Left forelimb (tissue), 1 donor: ENCODE measurements around the gene ADARB2.
A peak's percentile ranks its signal among the peaks of the same experiment; 100 is the strongest.

Experiments
- DNase-seq: peaks from one replicate; pipeline ENCODE4 v3.0.0-alpha.2; 2018; ENCODE audit warnings: low spot score

ADARB2 gene

GRCh38 chr10:1320739-1321320 lies 416.5 kb downstream of the ADARB2 start:
- no peak for DNase-seq

DNA sequence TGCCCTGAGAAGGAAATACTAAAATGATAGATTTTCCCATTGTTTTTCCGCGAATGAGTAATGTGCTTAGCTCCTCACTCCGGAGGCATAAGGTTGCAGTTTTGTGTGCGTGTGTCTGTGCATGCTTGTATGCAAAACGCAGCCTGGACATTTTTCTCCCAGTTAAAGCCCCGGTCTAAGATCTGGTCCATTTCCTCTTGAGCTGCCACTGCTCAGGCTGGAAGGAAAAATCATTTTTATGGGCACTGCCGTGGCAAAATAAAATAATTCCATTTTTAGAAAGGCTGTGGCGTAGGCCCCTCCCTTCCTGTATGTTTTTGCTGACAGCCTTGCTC lies 420.5 kb downstream of the ADARB2 start:
- DNase-seq: peak; percentile 47

- peak; percentile 45 for DNase-seq
Observed at GRCh38 chr10:1316121-1316808, 421.1 kb downstream of the ADARB2 start.

DNA sequence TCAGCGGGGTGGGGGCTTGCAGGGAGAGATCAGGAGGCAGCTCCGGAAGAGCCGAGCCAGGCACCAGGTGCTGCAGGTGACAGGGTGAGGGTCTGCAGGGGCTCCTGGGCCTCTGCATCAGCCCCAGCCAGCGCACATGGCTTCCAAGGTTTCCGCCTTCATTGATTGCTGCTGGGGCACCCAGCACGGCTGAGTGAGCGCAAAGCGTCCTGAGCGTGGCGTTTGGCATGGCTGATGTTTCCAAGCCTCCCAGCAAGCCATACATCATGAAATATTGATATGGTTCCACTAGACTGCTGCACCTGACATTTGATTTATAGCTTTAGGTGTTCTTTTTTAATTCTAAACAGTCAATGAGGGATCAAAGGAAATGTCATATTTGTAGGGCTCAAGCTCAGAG lies 422.1 kb downstream of the ADARB2 start:
- peak; percentile 45 for DNase-seq

GRCh38 chr10:1311726-1312125 lies 425.6 kb downstream of the ADARB2 start:
- no peak for DNase-seq

DNA sequence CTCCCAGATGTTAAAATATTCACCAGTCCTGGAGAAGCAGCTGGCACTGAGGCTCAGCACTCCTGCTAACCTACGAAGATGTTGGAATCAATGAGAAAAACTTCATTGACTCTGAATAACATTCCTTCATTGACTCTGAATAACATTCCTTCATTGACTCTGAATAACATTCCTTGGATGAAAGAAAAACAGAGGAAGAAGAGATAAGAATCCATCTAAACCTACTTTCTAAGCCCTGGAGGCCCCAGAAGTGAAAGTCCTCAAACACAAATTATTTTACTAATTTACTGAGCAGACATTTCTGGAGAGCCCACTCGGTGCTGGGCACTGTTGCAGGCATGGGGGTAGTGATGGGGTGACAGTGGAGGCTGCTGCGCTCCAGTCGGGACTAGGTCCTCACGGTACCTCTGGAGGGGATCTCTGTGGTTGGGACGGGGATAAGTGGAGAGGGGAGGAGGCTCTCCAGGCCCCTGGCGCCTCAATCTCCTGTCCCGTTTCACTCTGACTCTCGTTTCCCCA lies 427.0 kb downstream of the ADARB2 start:
- peak; percentile 37 for DNase-seq

DNA sequence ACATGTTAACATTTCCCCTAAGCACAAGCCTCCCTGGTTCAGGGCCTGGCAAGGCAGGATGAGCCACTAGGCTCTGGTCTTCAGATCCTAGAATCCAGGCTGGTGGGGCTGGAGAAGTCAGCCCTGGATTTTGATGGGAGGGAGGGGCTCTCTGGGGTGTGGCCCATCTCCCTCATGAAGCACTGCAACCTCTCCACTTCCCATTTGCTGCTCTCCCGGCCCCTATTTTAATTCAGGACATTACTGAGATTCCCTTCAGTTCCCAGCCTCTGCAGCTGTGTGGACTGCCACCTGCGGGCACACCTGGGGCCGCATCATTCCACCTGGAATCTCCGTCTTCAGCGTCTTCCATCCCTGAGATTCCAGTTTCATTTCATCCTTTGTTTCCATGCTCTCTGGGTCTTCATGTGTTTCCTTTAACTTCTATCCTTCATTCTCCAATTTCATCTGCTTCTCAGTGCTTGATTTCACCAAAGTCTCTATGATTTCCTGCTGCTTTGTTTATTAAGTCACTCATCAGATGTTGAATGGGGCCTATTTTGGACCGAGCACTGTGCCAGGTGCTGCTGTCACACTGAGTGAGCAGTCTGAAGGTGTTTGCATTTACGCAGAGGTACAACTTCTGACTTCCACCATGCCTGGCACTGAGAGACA lies 427.6 kb downstream of the ADARB2 start:
- DNase-seq: peak; percentile 15

DNA sequence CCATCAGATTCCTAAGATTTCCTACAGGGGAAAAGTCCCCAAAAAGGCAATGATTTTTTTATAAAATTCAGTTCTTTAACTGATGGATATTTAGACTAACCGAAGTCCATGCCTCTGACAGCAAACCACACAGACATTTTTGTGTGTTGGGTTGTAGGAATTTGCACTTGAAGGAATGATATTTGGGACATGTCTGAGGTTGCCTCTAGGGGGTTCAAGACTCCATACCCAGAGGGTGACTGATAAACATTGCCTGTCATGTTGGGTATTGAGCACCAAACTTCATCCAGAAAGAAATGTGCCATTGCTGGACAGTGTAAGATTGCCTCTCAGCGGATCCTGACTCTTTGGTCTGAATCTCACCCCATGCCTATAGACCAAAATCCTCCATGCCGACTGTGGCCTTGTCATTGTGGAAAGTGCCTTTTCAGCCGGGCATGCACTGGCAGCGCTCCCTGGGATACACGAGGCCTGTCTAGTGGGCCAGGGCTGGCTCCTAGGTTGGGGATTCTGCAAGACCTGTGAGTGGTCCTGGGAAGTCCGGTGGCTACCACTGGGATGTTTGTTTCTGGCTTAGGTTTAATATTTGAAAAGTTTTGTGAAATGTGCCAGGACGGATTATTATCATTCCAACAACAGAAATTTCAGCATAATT lies 428.2 kb downstream of the ADARB2 start:
- peak; percentile 49 for DNase-seq

GRCh38 chr10:1308173-1308961 lies 429.0 kb downstream of the ADARB2 start:
- DNase-seq: peak; percentile 41

GRCh38 chr10:1301143-1301542 lies 436.2 kb downstream of the ADARB2 start:
- no peak for DNase-seq

GRCh38 chr10:1300218-1300617 lies 437.1 kb downstream of the ADARB2 start:
- DNase-seq: peak; percentile 3

- peak; percentile 23 for DNase-seq
Observed at GRCh38 chr10:1299041-1299726, 438.1 kb downstream of the ADARB2 start.

GRCh38 chr10:1297566-1298301 lies 439.6 kb downstream of the ADARB2 start:
- DNase-seq: no peak

GRCh38 chr10:1295756-1296480 lies 441.4 kb downstream of the ADARB2 start:
- no peak for DNase-seq

DNA sequence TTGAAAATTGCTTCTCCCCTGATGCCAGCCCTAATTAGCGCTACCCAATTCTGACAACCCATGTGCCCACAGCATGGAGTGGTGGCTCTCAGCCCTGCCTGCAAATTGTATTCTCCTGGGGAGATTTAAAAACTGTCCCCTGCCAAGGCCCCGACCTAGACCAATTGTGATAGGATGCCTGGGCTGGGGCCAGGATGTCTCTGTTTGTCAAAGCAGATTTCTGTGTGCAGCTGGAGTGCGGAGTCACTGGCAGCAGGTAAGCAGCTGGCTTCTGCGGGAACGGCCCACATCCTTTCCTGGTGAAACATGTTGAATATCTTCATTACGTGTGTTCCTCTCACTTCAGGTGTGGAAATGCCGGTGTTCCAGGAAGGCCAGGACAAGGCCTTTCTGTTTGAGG lies 442.6 kb downstream of the ADARB2 start:
- no peak for DNase-seq

GRCh38 chr10:1293636-1294435 lies 443.5 kb downstream of the ADARB2 start:
- DNase-seq: no peak

DNA sequence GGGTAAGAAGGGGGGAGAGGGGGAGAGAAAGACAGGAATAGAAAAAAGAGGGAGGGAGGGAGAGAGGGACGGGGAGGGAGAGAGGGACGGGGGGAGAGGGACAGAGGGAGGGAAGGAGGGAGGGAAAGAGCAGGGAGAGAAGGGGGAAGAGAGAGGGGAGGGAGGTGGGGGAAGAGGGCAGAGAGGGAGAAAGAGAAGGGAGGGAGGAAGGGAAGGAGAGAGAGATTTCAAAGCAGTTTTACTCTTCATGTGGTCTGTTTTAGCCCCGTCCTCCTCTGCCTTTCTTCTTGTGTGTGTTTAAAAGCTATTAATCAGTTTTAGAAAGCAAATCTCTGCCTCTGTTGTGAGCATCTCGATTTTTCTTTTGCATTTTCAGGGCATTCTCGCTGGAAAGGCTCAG lies 444.2 kb downstream of the ADARB2 start:
- DNase-seq: no peak

- DNase-seq: no peak
Observed at GRCh38 chr10:1292611-1293031, 444.7 kb downstream of the ADARB2 start.
